Tibial nerve (tissue), 4 donors: Measurements from ENCODE around the gene AKAP6. TPM values are rescaled to one million over a fixed set of nuclear protein-coding genes. Genes with fewer than 3 reads are reported as not detected.

Experiments
- DNase-seq, 2 donors: peaks; one replicate each; pipeline ENCODE4 v3.0.0-alpha.2; 2019; ENCODE audit warnings: low spot score in 2 of 2
- H3K27ac ChIP-seq, 4 donors: fragments of 200-600 bp; sonication (generic) in 3 of 4; one replicate each; pipeline ENCODE4 v1.5.1; 2017 to 2019; ENCODE audit warnings: mild to moderate bottlenecking in 1 of 4
- H3K27me3 ChIP-seq, 2 donors: fragments of 200-600 bp; sonication (generic) in 1 of 2; one replicate each; pipeline versions ENCODE4 v1.5.1 to v1.6.0; 2017 to 2019
- H3K36me3 ChIP-seq, 3 donors: fragments of 200-600 bp; sonication (generic); one replicate each; pipeline ENCODE4 v1.5.1; 2018 to 2019
- H3K4me1 ChIP-seq, 4 donors: fragments of 200-600 bp; sonication (generic) in 3 of 4; one replicate each; pipeline ENCODE4 v1.5.1; 2017 to 2019
- H3K4me3 ChIP-seq, 4 donors: fragments of 200-600 bp; sonication (generic) in 3 of 4; one replicate each; pipeline ENCODE4 v1.5.1; 2017 to 2019; ENCODE audit warnings: mild to moderate bottlenecking in 1 of 4, moderate library complexity in 1 of 4
- H3K9me3 ChIP-seq, 4 donors: fragments of 200-600 bp; sonication (generic) in 3 of 4; one replicate each; pipeline ENCODE4 v1.5.1; 2017 to 2019
- CTCF ChIP-seq, 5 experiments: fragments of 200-600 bp in 3 of 5; fragments of 450-650 bp in 2 of 5; sonication (generic) in 3 of 5; IDR thresholded peaks; one replicate each; pipeline ENCODE4 v1.5.1; 2016 to 2019; ENCODE audit warnings: antibody characterized with exemption in 5 of 5, mild to moderate bottlenecking in 3 of 5, moderate library complexity in 2 of 5
- EP300 ChIP-seq, 2 donors: sonication (generic); formaldehyde crosslinking; IDR thresholded peaks; one replicate each; pipeline ENCODE4 v1.6.1; 2017; ENCODE audit warnings: antibody characterized with exemption in 2 of 2, mild to moderate bottlenecking in 1 of 2
- POLR2A ChIP-seq, 2 donors: fragments of 450-650 bp; IDR thresholded peaks; one replicate each; pipeline ENCODE4 v1.6.1; 2017; ENCODE audit warnings: antibody characterized with exemption in 2 of 2, mild to moderate bottlenecking in 2 of 2, moderate library complexity in 2 of 2
- WGBS, 2 donors: methylation state at CpG; one replicate each; pipeline ENCODE4 v1.1.5; 2018; 5-methylcytosine and 5-hydroxymethylcytosine counted together
- total RNA-seq, 4 donors: library from RNA; depleted of rRNA; stranded (reverse); fragments of >200 nt; gene quantifications; one replicate each; pipeline ENCODE4 v1.1.0, GENCODE V29; 2016

AKAP6 gene
- total RNA-seq, 4 donors from 2014 or later: 2.1 to 10.7 (median 5.2) TPM

- Histone ChIP-seq H3K9me3 (no peaks in the 10 kb centered on the region), H3K27me3 (no peaks in the 10 kb centered on the region), H3K4me1 (peaks cover 0 to 4% (median 0%) of the 10 kb centered on the region in 4 donors), H3K36me3 (no peaks in the 10 kb centered on the region), H3K27ac (no peak overlapping the region), H3K4me3 (no peak overlapping the region)
- DNase-seq: no peak
- TF ChIP-seq CTCF (IDR thresholded peaks at IDR 0.05): no peak
- TF ChIP-seq EP300 (IDR thresholded peaks at IDR 0.05): no peak
- TF ChIP-seq POLR2A (IDR thresholded peaks at IDR 0.05): no peak
Measured at GRCh38 chr14:32816588-32816987, 487.5 kb downstream of the AKAP6 start.

GRCh38 chr14:32817780-32818179, 488.7 kb downstream of the AKAP6 start:
- no peak for DNase-seq
- Histone ChIP-seq H3K36me3 (no peaks in the 10 kb centered on the region), H3K27ac (no peak overlapping the region), H3K9me3 (no peaks in the 10 kb centered on the region), H3K4me1 (peaks cover 0 to 4% (median 0%) of the 10 kb centered on the region in 4 donors), H3K27me3 (no peaks in the 10 kb centered on the region), H3K4me3 (no peak overlapping the region)
- WGBS, 2 donors: 49 to 50% methylated on average over 2 of the region's 2 CpGs
- no peak for TF ChIP-seq CTCF (IDR thresholded peaks at IDR 0.05)
- no peak for TF ChIP-seq POLR2A (IDR thresholded peaks at IDR 0.05)
- no peak for TF ChIP-seq EP300 (IDR thresholded peaks at IDR 0.05)

DNA sequence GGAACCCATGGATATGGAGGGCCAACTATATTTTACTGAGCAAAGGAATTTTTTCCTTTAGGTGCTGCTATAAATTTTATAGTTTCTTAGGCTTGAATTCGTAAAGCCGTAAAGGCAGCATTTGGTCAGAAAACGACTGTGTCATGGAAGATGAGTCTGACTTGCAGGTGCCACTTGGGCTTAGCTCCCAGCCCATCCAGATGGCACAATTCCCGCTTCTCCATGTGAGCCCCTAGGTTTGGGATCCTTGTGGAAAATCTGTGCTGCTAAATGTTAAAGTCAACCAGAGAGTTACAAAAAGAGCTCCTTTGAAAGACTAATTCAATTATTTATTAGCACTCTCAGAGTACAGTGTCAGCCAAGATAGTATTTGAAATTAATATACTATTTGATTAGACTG, 489.5 kb downstream of the AKAP6 start:
- Histone ChIP-seq H3K9me3 (no peaks in the 10 kb centered on the region), H3K4me1 (peaks cover 0 to under 1% (median 0%) of the 10 kb centered on the region in 4 donors), H3K36me3 (no peaks in the 10 kb centered on the region), H3K27me3 (no peaks in the 10 kb centered on the region), H3K27ac (no peak overlapping the region), H3K4me3 (no peak overlapping the region)
- no peak for DNase-seq
- 89 to 93% methylated on average over 4 of the region's 4 CpGs for WGBS, 2 donors
- TF ChIP-seq POLR2A (IDR thresholded peaks at IDR 0.05) (no peak), EP300 (IDR thresholded peaks at IDR 0.05) (no peak), CTCF (IDR thresholded peaks at IDR 0.05) (no peak)

DNA sequence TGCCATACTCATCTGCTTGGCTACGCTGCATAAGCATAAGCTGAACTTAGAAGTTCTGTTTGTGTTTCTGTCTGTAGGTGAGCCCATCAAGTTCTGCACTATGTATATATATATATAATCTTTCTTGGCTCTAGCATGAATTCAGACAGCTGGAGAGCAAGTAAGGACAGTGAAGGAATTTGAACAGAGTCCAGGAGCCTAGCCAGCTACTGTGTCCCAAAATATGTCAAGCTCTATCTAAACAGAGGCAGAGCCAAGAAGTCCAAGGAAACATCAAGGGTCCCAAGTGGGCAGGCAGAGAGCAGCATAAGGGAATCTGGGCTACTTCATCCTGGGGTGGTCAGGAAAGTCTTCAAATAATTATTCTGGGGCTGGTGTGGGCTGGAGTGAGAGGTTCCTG, 491.1 kb downstream of the AKAP6 start:
- TF ChIP-seq POLR2A (IDR thresholded peaks at IDR 0.05) (no peak), CTCF (IDR thresholded peaks at IDR 0.05) (no peak), EP300 (IDR thresholded peaks at IDR 0.05) (no peak)
- H3K27ac ChIP-seq: no peak overlapping the region
- no peaks in the 10 kb centered on the region for H3K36me3 ChIP-seq
- H3K27me3 ChIP-seq: no peaks in the 10 kb centered on the region
- H3K4me3 ChIP-seq: no peak overlapping the region
- no peaks in the 10 kb centered on the region for H3K9me3 ChIP-seq
- no peak for DNase-seq
- peaks cover 0 to 9% (median 0%) of the 10 kb centered on the region in 4 donors for H3K4me1 ChIP-seq
- WGBS, 2 donors: 94 to 95% methylated on average over 1 of the region's 1 CpG

GRCh38 chr14:32820682-32821081, 491.6 kb downstream of the AKAP6 start:
- H3K27ac ChIP-seq: no peak overlapping the region
- no peaks in the 10 kb centered on the region for H3K36me3 ChIP-seq
- H3K27me3 ChIP-seq: no peaks in the 10 kb centered on the region
- H3K9me3 ChIP-seq: no peaks in the 10 kb centered on the region
- no peak for TF ChIP-seq EP300 (IDR thresholded peaks at IDR 0.05)
- TF ChIP-seq CTCF (IDR thresholded peaks at IDR 0.05): no peak
- TF ChIP-seq POLR2A (IDR thresholded peaks at IDR 0.05): no peak
- H3K4me1 ChIP-seq: peaks cover 0 to 11% (median 0%) of the 10 kb centered on the region in 4 donors
- H3K4me3 ChIP-seq: no peak overlapping the region
- DNase-seq: no peak
